SK-N-SH treated with all-trans-retinoic acid at 6 μM for 48 hours (cell line): Measurements from ENCODE around the gene TTC13.

ENCODE experiments used
- ATAC-seq: fragments of 200-7000 bp; cut with Tn5 transposase; 3 replicates; pipeline ENCODE4 v1.9.1; 2020; ENCODE audit warnings: mild to moderate bottlenecking, moderate library complexity
- ARNTL ChIP-seq: fragments of 450-650 bp; formaldehyde crosslinking; IDR thresholded peaks from 2 replicates; pipeline ENCODE4 v1.5.0; 2020; ENCODE audit warnings: low read depth, mild to moderate bottlenecking, moderate library complexity, borderline replicate concordance
- BACH2 ChIP-seq: fragments of 250-450 bp; sonication (Bioruptor Pico); IDR thresholded peaks from 2 replicates; pipeline ENCODE4 v1.9.0; 2021; ENCODE audit warnings: mild to moderate bottlenecking, borderline replicate concordance
- CSDC2 ChIP-seq: fragments of 250-450 bp; sonication (Bioruptor Pico); IDR thresholded peaks from 2 replicates; pipeline ENCODE4 v1.5.0; 2020; ENCODE audit warnings: mild to moderate bottlenecking, moderate library complexity
- CSRNP3 ChIP-seq: fragments of 250-450 bp; sonication (Bioruptor Pico); IDR thresholded peaks from 2 replicates; pipeline ENCODE4 v1.5.1; 2021; ENCODE audit warnings: mild to moderate bottlenecking, moderate library complexity
- ESRRG ChIP-seq: fragments of 250-450 bp; sonication (Bioruptor Pico); IDR thresholded peaks from 2 replicates; pipeline ENCODE4 v1.6.1; 2021; ENCODE audit warnings: mild to moderate bottlenecking
- GLIS3 ChIP-seq: fragments of 250-450 bp; sonication (Bioruptor Pico); IDR thresholded peaks from 2 replicates; pipeline ENCODE4 v1.5.0; 2020; ENCODE audit warnings: mild to moderate bottlenecking, moderate library complexity
- ISL1 ChIP-seq: fragments of 250-450 bp; sonication (Bioruptor Pico); IDR thresholded peaks from 2 replicates; pipeline ENCODE4 v2.1.2; 2022; ENCODE audit warnings: mild to moderate bottlenecking, moderate library complexity
- OSR1 ChIP-seq: fragments of 250-450 bp; sonication (Bioruptor Pico); IDR thresholded peaks from 2 replicates; pipeline ENCODE4 v1.8.0; 2022; ENCODE audit warnings: moderate library complexity, mild to moderate bottlenecking, inconsistent platforms
- PPARA ChIP-seq: fragments of 250-450 bp; sonication (Bioruptor Pico); IDR thresholded peaks from 2 replicates; pipeline ENCODE4 v1.5.0; 2020; ENCODE audit warnings: mild to moderate bottlenecking, borderline replicate concordance
- RARB ChIP-seq: fragments of 250-450 bp; sonication (Bioruptor Pico); IDR thresholded peaks from 2 replicates; pipeline ENCODE4 v1.8.0; 2021; ENCODE audit warnings: mild to moderate bottlenecking, moderate library complexity
- SNAI2 ChIP-seq: fragments of 250-450 bp; sonication (Bioruptor Pico); IDR thresholded peaks from 2 replicates; pipeline ENCODE4 v1.5.0; 2020; ENCODE audit warnings: mild to moderate bottlenecking, moderate library complexity
- TCF4 ChIP-seq: fragments of 250-450 bp; sonication (Bioruptor Pico); IDR thresholded peaks from 2 replicates; pipeline ENCODE4 v1.8.0; 2021; ENCODE audit warnings: mild to moderate bottlenecking, moderate library complexity, borderline replicate concordance
- TOX ChIP-seq: fragments of 250-450 bp; sonication (Bioruptor Pico); IDR thresholded peaks from 2 replicates; pipeline ENCODE4 v1.8.0; 2021; ENCODE audit warnings: mild to moderate bottlenecking, moderate library complexity, borderline replicate concordance
- TSHZ2 ChIP-seq: fragments of 250-450 bp; sonication (Bioruptor Pico); IDR thresholded peaks from 2 replicates; pipeline ENCODE4 v1.5.0; 2020; ENCODE audit warnings: mild to moderate bottlenecking, moderate library complexity
- ZC3H10 ChIP-seq: fragments of 250-450 bp; sonication (Bioruptor Pico); IDR thresholded peaks from 2 replicates; pipeline ENCODE4 v1.5.1; 2021; ENCODE audit warnings: mild to moderate bottlenecking, moderate library complexity
- ZFP30 ChIP-seq: fragments of 450-650 bp; formaldehyde crosslinking; IDR thresholded peaks from 2 replicates; pipeline ENCODE4 v1.5.0; 2022; ENCODE audit warnings: mild to moderate bottlenecking, moderate library complexity
- ZNF565 ChIP-seq: fragments of 450-650 bp; formaldehyde crosslinking; conservative IDR thresholded peaks from 2 replicates; pipeline ENCODE4 v1.5.0; 2020; ENCODE audit warnings: low read depth, mild to moderate bottlenecking, moderate library complexity
- ZNF70 ChIP-seq: fragments of 450-650 bp; formaldehyde crosslinking; IDR thresholded peaks from 2 replicates; pipeline ENCODE4 v1.5.0; 2020; ENCODE audit warnings: mild to moderate bottlenecking, moderate library complexity
- TF ChIP-seq, protein P1 (sequence below): fragments of 250-450 bp; sonication (Bioruptor Pico); IDR thresholded peaks from 2 replicates; pipeline ENCODE4 v1.8.0; 2021; ENCODE audit warnings: low read depth, mild to moderate bottlenecking, moderate library complexity, borderline replicate concordance
- TF ChIP-seq, protein P2 (sequence below): fragments of 250-450 bp; sonication (Bioruptor Pico); IDR thresholded peaks from 2 replicates; pipeline ENCODE4 v1.5.1; 2020; ENCODE audit warnings: low read depth, mild to moderate bottlenecking, moderate library complexity

Gene TTC13

DNA sequence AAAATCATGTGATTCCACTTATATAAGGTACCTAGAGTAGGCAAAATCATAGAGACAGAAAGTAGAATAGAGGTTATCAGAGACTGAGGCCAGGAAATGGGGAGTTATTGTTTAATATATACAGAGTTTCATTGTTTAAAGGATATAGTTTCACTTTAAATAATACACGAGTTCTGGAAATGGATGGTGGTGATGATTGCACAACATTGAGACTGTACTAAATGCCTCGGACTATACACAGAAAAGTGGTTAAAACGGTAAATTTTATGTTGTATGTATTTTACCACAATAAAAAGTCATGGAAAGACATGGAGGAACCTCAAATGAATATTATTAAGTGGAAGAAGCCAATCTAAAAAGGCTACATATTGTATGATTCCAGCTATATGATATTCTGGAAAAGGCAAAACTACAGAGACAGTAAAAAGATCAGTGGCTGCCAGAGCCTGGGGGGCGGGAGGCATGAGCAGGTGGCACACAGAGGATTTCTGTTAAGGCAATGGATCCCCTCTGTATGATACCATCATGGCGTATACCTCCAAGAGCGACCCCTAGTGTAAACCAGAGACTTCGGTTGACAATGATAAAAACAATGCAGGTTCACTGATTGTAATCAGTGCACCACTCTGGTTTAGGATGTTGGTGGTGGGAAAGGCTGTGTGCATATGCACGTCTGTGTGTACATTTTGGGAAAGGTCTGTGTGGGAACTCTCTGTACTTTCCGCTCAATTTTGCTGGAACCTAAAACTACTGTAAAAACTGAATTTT is 117.9 kb downstream of the TTC13 start (continued):
- TF ChIP-seq CSRNP3 (no peak), OSR1 (no peak)
- TF ChIP-seq, protein P1, sequence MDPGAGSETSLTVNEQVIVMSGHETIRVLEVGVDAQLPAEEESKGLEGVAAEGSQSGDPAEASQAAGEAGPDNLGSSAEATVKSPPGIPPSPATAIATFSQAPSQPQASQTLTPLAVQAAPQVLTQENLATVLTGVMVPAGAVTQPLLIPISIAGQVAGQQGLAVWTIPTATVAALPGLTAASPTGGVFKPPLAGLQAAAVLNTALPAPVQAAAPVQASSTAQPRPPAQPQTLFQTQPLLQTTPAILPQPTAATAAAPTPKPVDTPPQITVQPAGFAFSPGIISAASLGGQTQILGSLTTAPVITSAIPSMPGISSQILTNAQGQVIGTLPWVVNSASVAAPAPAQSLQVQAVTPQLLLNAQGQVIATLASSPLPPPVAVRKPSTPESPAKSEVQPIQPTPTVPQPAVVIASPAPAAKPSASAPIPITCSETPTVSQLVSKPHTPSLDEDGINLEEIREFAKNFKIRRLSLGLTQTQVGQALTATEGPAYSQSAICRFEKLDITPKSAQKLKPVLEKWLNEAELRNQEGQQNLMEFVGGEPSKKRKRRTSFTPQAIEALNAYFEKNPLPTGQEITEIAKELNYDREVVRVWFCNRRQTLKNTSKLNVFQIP (CRISPR knock-in tag): no peak

DNA sequence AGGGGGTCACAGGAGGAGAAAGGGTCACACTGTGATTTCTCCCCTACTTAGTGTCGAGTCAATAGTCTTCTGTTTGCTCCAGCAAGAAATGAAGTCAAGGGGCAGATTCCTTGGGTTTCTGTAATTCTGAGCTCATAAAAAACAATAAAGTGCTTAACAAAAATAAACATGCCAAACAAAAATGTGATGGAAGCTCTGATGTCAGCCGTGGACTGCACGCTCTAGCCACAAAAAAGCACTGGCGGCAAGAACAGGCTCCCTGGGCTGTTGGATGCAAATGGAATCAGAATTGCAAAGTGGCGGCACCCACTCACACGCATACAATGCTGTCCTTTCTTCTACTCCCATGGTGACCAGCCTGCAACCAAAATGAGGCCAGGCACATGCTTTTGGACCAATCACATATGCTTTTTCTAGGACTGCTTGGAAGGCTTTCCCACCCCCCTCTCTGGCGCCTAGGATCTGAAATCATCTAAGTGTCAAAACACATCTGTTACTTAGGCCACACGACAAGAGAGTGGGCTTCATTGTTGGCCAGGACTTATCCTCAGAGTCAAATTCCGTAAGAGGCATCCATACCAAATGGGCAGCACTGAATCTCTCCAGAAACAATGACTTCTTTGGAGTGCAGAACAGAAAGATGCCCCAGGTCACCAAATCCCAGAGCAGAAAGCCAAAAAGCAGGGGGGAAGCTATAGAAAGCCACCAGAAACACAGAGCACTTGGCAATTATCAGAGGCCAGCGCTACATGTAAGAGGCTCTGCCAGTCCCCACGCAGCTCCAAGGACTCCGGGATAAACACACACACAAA is 119.5 kb downstream of the TTC13 start:
- no peak for TF ChIP-seq CSDC2
- ATAC-seq: no peak

DNA sequence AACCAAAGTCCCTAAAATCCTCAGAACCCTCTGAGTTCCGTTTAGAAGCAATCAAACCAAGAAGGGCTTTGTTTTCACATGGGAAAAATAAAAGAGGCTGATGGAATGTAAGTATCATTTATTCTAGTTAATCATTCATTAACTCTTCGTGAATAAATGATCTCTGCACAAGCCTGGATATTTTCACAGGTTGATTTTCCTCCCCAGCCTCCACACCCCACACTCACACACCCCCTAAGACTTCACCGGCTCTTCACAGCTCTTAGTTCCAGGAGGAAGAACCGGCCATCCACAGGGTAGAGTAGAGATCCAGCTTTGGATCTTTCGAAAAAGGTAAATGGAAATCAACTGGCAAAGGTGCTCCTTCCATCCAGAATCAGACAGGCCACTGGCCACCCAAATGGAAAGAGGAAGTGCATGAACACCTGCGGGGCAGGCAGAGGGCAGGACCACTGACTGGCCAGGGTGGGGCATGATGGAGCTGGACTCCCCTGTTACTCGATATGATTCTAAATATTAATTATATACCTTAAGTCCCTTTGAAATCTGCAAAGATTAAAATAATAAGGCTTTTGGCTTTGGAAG is 120.3 kb downstream of the TTC13 start:
- no peak for ATAC-seq
- TF ChIP-seq ZC3H10 (CRISPR knock-in tag) (no peak), TOX (CRISPR knock-in tag) (no peak), OSR1 (no peak), RARB (CRISPR knock-in tag) (no peak), ISL1 (no peak), CSRNP3 (no peak)

- ATAC-seq: peak; percentile 76
- TF ChIP-seq, protein P1 (CRISPR knock-in tag): no peak
- TF ChIP-seq OSR1 (no peak), GLIS3 (CRISPR knock-in tag) (no peak), ARNTL (CRISPR knock-in tag) (no peak), CSDC2 (no peak), ZNF70 (CRISPR knock-in tag) (no peak), ZC3H10 (CRISPR knock-in tag) (no peak), TOX (CRISPR knock-in tag) (no peak), ZNF565 (no peak)
Observed at GRCh38 chr1:230857822-230858221, 120.8 kb downstream of the TTC13 start.

GRCh38 chr1:230857077-230857476 is 121.6 kb downstream of the TTC13 start:
- ATAC-seq: no peak
- TF ChIP-seq, protein P2, sequence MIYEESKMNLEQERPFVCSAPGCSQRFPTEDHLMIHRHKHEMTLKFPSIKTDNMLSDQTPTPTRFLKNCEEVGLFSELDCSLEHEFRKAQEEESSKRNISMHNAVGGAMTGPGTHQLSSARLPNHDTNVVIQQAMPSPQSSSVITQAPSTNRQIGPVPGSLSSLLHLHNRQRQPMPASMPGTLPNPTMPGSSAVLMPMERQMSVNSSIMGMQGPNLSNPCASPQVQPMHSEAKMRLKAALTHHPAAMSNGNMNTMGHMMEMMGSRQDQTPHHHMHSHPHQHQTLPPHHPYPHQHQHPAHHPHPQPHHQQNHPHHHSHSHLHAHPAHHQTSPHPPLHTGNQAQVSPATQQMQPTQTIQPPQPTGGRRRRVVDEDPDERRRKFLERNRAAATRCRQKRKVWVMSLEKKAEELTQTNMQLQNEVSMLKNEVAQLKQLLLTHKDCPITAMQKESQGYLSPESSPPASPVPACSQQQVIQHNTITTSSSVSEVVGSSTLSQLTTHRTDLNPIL (CRISPR knock-in tag): no peak
- TF ChIP-seq TCF4 (CRISPR knock-in tag) (no peak), BACH2 (CRISPR knock-in tag) (no peak), ESRRG (CRISPR knock-in tag) (no peak), SNAI2 (CRISPR knock-in tag) (no peak), TSHZ2 (CRISPR knock-in tag) (no peak), OSR1 (no peak), ZFP30 (no peak), PPARA (CRISPR knock-in tag) (no peak), ISL1 (no peak), ZNF70 (CRISPR knock-in tag) (no peak)
